Measurements from ENCODE around the gene PBX1.

DNA sequence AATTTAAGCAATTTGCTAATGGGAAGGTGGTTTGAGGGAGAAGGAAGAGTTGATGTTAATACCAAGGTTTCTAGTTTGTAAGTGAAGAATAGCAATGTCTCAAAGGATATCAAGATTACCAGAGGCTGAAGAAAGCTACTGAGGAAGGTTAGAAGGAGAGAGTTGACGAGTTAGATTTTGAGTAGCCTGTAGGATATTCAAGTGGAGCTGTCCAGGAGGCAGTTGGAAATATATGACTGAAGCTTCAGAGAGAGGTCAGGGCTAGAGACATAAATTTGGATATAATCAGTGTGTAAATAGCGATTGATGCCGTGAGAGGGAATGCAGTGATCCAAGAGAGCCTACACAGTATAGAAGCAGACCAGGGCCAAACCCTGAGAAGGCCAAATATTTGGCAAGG lies 48.4 kb downstream of the PBX1 start:
- no peak for TF ChIP-seq CTCF (IDR thresholded peaks at IDR 0.05)
- no peak for TF ChIP-seq POLR2A (IDR thresholded peaks at IDR 0.05)
